Activated CD4-positive, alpha-beta T cell treated with anti-CD3 and anti-CD28 coated beads, Interleukin-2, amount 10 ng/mL, durations not matched to agents 7 days and 5 days (primary cell): ENCODE results near the gene SCD. TPM values are rescaled to one million over a fixed set of nuclear protein-coding genes. Genes with fewer than 3 reads are reported as not detected.

ENCODE experiments used
- CTCF ChIA-PET: fragments of 350-600 bp; sonication (Branson Sonifier 250); formaldehyde crosslinking; loops from one replicate; lab custom pipeline; 2021; ENCODE audit warnings: antibody characterized with exemption; lab: Charles Lee
- POLR2A ChIA-PET: fragments of 350-600 bp; sonication (Branson Sonifier 250); formaldehyde crosslinking; loops from one replicate; lab custom pipeline; 2021; ENCODE audit warnings: antibody characterized with exemption; lab: Charles Lee
- DNase-seq: peaks from one replicate; pipeline ENCODE4 v3.0.0-alpha.2; 2020
- H3K27ac Mint-ChIP-seq: one replicate; pipeline ENCODE4 v1.8.0; 2021; ENCODE audit warnings: mild to moderate bottlenecking, moderate library complexity, mixed read lengths
- H3K27me3 Mint-ChIP-seq: one replicate; pipeline ENCODE4 v1.8.0; 2021; ENCODE audit warnings: mixed read lengths
- H3K36me3 Mint-ChIP-seq: one replicate; pipeline ENCODE4 v1.8.0; 2021; ENCODE audit warnings: low read depth, mixed read lengths
- H3K4me1 Mint-ChIP-seq: one replicate; pipeline ENCODE4 v1.8.0; 2021; ENCODE audit warnings: mixed read lengths
- H3K4me3 Mint-ChIP-seq: one replicate; pipeline ENCODE4 v1.8.0; 2021; ENCODE audit warnings: mild to moderate bottlenecking, moderate library complexity, mixed read lengths
- H3K9me3 Mint-ChIP-seq: one replicate; pipeline ENCODE4 v1.8.0; 2021; ENCODE audit warnings: mixed read lengths
- total RNA-seq, 2 experiments: library from RNA; stranded (reverse); gene quantifications; one replicate each; pipeline ENCODE4 v1.2.3, GENCODE V29; 2021

SCD gene
- total RNA-seq, 2 experiments from 2014 or later, result 117 to 129 TPM

DNA sequence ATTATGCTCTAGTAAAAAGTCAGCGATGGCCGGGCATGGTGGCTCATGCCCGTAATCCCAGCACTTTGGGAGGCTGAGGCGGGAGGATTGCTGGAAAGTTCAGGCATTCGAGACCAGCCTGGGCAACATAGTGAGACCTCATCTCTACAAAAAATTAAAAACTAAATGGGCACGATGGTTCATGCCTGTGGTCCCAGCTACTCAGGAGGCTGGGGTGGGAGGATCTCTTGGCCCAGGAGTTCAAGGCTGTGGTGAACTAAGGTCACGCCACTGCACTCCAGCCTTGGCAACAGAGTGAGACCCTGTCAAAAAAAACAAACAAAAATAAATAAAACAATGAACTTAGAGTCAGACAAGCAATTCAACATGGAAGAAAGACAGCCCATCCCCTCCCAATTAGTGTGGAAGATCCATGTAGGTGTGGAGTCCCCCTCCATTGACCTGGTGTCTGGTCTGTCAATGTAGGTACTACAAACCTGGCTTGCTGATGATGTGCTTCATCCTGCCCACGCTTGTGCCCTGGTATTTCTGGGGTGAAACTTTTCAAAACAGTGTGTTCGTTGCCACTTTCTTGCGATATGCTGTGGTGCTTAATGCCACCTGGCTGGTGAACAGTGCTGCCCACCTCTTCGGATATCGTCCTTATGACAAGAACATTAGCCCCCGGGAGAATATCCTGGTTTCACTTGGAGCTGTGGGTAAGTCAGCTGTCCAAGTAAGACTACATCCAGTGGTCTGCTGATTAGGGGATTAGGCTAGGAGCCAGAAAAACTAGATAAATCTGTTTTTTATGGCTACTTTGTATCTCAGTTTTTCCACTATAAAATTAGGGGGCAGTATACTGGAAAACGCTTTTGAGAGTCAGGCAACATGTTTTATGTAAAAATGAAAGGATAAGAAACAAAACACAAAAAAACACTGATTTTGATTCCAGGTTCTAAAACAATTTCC, 9.3 kb downstream of the SCD start:
- Mint-ChIP-seq H3K36me3 (peaks cover 86% of the 10 kb centered on the region), H3K27ac (no peak overlapping the region), H3K9me3 (no peaks in the 10 kb centered on the region), H3K4me1 (peaks cover 67% of the 10 kb centered on the region), H3K27me3 (no peaks in the 10 kb centered on the region), H3K4me3 (no peak overlapping the region)
- CTCF ChIA-PET, result no interaction called here
- DNase-seq, result no peak
- POLR2A ChIA-PET, result no interaction called here

GRCh38 chr10:100357059-100357858, 10.2 kb downstream of the SCD start:
- ChIA-PET POLR2A (no interaction called here), CTCF (interaction anchor here (0.6 kb wide), 1 partner anchor 146 kb away, joined by 3 read pairs; no protein-coding TSS in a partner anchor)
- H3K4me1 Mint-ChIP-seq, result peaks cover 64% of the 10 kb centered on the region
- no peak for DNase-seq
- H3K4me3 Mint-ChIP-seq, result no peak overlapping the region
- peaks cover 86% of the 10 kb centered on the region for H3K36me3 Mint-ChIP-seq
- H3K27ac Mint-ChIP-seq, result peak overlapping the region; percentile 1
- H3K9me3 Mint-ChIP-seq, result no peaks in the 10 kb centered on the region
- H3K27me3 Mint-ChIP-seq, result no peaks in the 10 kb centered on the region

DNA sequence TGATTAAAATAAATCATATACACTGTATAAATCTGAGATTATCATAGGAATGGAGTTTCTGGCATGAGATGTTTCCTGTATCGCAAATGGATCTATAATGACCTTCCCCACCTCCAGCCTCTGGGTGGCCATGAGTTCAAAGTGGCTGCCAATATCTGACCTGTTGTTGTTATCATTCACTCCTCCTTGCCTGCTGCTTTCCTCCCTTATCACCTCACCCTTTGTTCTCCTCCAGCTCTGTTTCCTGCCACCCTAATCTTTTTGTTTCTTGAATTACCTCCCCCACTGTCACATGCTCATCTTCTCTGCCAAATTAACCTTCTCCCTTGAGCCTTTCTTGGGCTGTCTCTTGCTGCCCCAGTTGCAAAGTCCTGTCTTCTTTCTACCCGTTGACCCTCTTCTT, 12.0 kb downstream of the SCD start:
- no peaks in the 10 kb centered on the region for H3K9me3 Mint-ChIP-seq
- no peak overlapping the region for H3K4me3 Mint-ChIP-seq
- H3K4me1 Mint-ChIP-seq, result peaks cover 57% of the 10 kb centered on the region
- no peak overlapping the region for H3K27ac Mint-ChIP-seq
- DNase-seq, result no peak
- ChIA-PET CTCF (interaction anchor here (0.7 to 1.4 kb wide), 5 partner anchors 12 to 411 kb away, joined by 3 to 6 read pairs (median 3); partner anchors contain the start of gene SCD), POLR2A (interaction anchor here (1.2 kb wide), 1 partner anchor 12 kb away, joined by 4 read pairs; no protein-coding TSS in a partner anchor)
- H3K27me3 Mint-ChIP-seq, result no peaks in the 10 kb centered on the region
- peaks cover 80% of the 10 kb centered on the region for H3K36me3 Mint-ChIP-seq

- Mint-ChIP-seq H3K27me3 (no peaks in the 10 kb centered on the region), H3K4me3 (no peak overlapping the region), H3K9me3 (no peaks in the 10 kb centered on the region), H3K4me1 (peaks cover 57% of the 10 kb centered on the region), H3K27ac (peak overlapping the region; percentile 76), H3K36me3 (peaks cover 77% of the 10 kb centered on the region)
- POLR2A ChIA-PET, result interaction anchor here (0.7 to 1.2 kb wide), 2 partner anchors 11 to 70 kb away, joined by 4 read pairs; no protein-coding TSS in a partner anchor
- CTCF ChIA-PET, result interaction anchor here (0.8 to 1.4 kb wide), 6 partner anchors 11 to 180 kb away, joined by 3 to 6 read pairs (median 4); partner anchors contain the start of gene SCD
- no peak for DNase-seq
These were observed 12.6 kb downstream of the SCD start for GRCh38 chr10:100359529-100360150.

DNA sequence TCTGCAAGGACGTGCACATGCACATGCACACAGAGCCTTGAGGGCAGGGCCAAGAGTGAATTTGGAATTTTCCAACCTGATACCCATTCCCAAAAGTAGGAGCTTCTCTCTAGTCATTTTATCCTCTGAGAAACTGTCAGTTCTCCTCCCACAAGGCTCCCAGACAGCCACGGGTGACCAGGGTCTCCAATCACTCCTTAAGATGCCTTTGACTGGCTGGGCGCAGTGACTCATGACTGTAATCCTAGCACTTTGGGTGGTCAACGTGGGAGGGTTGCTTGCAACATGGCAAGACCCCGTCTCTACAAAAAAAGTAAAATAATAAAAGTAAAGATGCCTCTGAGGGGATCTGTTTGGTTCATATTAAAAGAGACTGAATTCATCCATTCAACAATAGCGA, 13.2 kb downstream of the SCD start:
- no peak overlapping the region for H3K4me3 Mint-ChIP-seq
- CTCF ChIA-PET, result interaction anchor here (0.8 to 1.3 kb wide), 3 partner anchors 11 to 180 kb away, joined by 3 to 5 read pairs (median 4); no protein-coding TSS in a partner anchor
- peaks cover 74% of the 10 kb centered on the region for H3K36me3 Mint-ChIP-seq
- DNase-seq, result no peak
- POLR2A ChIA-PET, result interaction anchor here (0.7 to 1.2 kb wide), 2 partner anchors 11 to 69 kb away, joined by 4 read pairs; no protein-coding TSS in a partner anchor
- H3K27me3 Mint-ChIP-seq, result no peaks in the 10 kb centered on the region
- H3K9me3 Mint-ChIP-seq, result no peaks in the 10 kb centered on the region
- no peak overlapping the region for H3K27ac Mint-ChIP-seq
- H3K4me1 Mint-ChIP-seq, result peaks cover 55% of the 10 kb centered on the region

DNA sequence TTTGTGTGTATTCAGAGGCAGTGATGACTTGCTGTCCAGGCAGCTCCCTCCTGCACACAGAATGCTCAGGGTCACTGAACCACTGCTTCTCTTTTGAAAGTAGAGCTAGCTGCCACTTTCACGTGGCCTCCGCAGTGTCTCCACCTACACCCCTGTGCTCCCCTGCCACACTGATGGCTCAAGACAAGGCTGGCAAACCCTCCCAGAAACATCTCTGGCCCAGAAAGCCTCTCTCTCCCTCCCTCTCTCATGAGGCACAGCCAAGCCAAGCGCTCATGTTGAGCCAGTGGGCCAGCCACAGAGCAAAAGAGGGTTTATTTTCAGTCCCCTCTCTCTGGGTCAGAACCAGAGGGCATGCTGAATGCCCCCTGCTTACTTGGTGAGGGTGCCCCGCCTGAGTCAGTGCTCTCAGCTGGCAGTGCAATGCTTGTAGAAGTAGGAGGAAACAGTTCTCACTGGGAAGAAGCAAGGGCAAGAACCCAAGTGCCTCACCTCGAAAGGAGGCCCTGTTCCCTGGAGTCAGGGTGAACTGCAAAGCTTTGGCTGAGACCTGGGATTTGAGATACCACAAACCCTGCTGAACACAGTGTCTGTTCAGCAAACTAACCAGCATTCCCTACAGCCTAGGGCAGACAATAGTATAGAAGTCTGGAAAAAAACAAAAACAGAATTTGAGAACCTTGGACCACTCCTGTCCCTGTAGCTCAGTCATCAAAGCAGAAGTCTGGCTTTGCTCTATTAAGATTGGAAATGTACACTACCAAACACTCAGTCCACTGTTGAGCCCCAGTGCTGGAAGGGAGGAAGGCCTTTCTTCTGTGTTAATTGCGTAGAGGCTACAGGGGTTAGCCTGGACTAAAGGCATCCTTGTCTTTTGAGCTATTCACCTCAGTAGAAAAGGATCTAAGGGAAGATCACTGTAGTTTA, 15.8 kb downstream of the SCD start:
- no peak for DNase-seq
- Mint-ChIP-seq H3K9me3 (no peaks in the 10 kb centered on the region), H3K4me1 (peaks cover 52% of the 10 kb centered on the region), H3K27ac (no peak overlapping the region), H3K36me3 (peaks cover 59% of the 10 kb centered on the region), H3K27me3 (no peaks in the 10 kb centered on the region), H3K4me3 (no peak overlapping the region)
- ChIA-PET CTCF (interaction anchor here (1.6 kb wide), 1 partner anchor 146 kb away, joined by 3 read pairs; no protein-coding TSS in a partner anchor), POLR2A (no interaction called here)

GRCh38 chr10:100364175-100364574, 17.1 kb downstream of the SCD start:
- POLR2A ChIA-PET, result interaction anchor here (0.7 kb wide), 1 partner anchor 89 kb away, joined by 3 read pairs; no protein-coding TSS in a partner anchor
- Mint-ChIP-seq H3K27ac (no peak overlapping the region), H3K4me3 (no peak overlapping the region), H3K4me1 (peaks cover 52% of the 10 kb centered on the region), H3K9me3 (no peaks in the 10 kb centered on the region), H3K36me3 (peaks cover 53% of the 10 kb centered on the region), H3K27me3 (no peaks in the 10 kb centered on the region)
- DNase-seq, result no peak
- CTCF ChIA-PET, result interaction anchor here (1.6 kb wide), 1 partner anchor 144 kb away, joined by 3 read pairs; no protein-coding TSS in a partner anchor

DNA sequence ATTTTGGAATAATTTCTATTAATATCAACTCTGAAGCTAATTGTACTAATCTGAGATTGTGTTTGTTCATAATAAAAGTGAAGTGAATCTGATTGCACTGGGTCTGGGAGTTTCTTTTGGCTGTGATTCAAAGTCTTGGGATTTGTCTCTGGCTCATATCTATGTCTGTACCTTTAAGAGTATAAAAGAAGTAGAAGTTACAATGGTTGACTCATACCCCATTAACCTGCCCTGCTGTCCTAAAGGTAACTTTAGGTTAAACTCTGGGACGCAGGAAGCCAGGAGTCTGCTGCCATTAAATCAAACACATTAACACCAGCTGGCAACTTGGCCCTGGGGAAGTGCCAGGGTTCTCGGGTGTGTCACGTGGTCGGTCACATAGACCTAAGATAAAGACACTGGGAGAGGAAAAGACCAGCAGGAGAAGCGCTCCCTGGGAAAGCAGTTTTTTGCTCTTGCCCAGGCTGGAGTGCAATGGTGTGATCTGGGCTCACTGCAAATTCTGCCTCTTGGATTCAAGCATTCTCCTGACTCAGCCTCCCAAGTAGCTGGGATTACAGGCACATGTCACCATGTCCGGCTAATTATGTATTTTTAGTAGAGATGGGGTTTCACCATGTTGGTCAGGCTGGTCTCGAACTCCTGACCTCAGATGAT, 17.8 kb downstream of the SCD start:
- no peaks in the 10 kb centered on the region for H3K9me3 Mint-ChIP-seq
- ChIA-PET POLR2A (interaction anchor here (0.7 to 0.8 kb wide), 2 partner anchors 14 to 88 kb away, joined by 3 to 4 read pairs; no protein-coding TSS in a partner anchor), CTCF (interaction anchor here (0.6 to 1.4 kb wide), 6 partner anchors 9 to 639 kb away, joined by 3 to 6 read pairs (median 3); no protein-coding TSS in a partner anchor)
- H3K4me1 Mint-ChIP-seq, result peaks cover 51% of the 10 kb centered on the region
- DNase-seq, result no peak
- no peak overlapping the region for H3K4me3 Mint-ChIP-seq
- no peak overlapping the region for H3K27ac Mint-ChIP-seq
- no peaks in the 10 kb centered on the region for H3K27me3 Mint-ChIP-seq
- H3K36me3 Mint-ChIP-seq, result peaks cover 46% of the 10 kb centered on the region

- POLR2A ChIA-PET, result interaction anchor here (0.6 kb wide), 2 partner anchors 36 to 144 kb away, joined by 3 to 4 read pairs; no protein-coding TSS in a partner anchor
- no peak for DNase-seq
- Mint-ChIP-seq H3K4me3 (no peak overlapping the region), H3K27ac (no peak overlapping the region), H3K27me3 (no peaks in the 10 kb centered on the region), H3K4me1 (peaks cover 51% of the 10 kb centered on the region), H3K36me3 (peaks cover 17% of the 10 kb centered on the region), H3K9me3 (no peaks in the 10 kb centered on the region)
- CTCF ChIA-PET, result interaction anchor here (1.4 kb wide), 1 partner anchor 20 kb away, joined by 3 read pairs; no protein-coding TSS in a partner anchor
These were observed 21.7 kb downstream of the SCD start for GRCh38 chr10:100368721-100369120.

- DNase-seq, result peak; percentile 58
- Mint-ChIP-seq H3K9me3 (no peaks in the 10 kb centered on the region), H3K4me1 (peaks cover 44% of the 10 kb centered on the region), H3K36me3 (peaks cover 10% of the 10 kb centered on the region), H3K27me3 (no peaks in the 10 kb centered on the region), H3K4me3 (peak overlapping the region; percentile 57), H3K27ac (no peak overlapping the region)
- ChIA-PET CTCF (interaction anchor here (0.6 to 1.7 kb wide), 14 partner anchors 9 to 140 kb away, joined by 3 to 8 read pairs (median 4); partner anchors contain the start of gene SCD), POLR2A (interaction anchor here (0.5 to 1.1 kb wide), 5 partner anchors 11 to 138 kb away, joined by 3 to 9 read pairs (median 5); no protein-coding TSS in a partner anchor)
These were observed 23.9 kb downstream of the SCD start for GRCh38 chr10:100370714-100371481.
